Measurements from ENCODE around the gene COL9A3. TPM values are rescaled to one million over a fixed set of nuclear protein-coding genes. Genes with fewer than 3 reads are reported as not detected.

Gene COL9A3
- total RNA-seq, 4 donors from 2014 or later: 13.4 to 22.9 (median 18.4) TPM

DNA sequence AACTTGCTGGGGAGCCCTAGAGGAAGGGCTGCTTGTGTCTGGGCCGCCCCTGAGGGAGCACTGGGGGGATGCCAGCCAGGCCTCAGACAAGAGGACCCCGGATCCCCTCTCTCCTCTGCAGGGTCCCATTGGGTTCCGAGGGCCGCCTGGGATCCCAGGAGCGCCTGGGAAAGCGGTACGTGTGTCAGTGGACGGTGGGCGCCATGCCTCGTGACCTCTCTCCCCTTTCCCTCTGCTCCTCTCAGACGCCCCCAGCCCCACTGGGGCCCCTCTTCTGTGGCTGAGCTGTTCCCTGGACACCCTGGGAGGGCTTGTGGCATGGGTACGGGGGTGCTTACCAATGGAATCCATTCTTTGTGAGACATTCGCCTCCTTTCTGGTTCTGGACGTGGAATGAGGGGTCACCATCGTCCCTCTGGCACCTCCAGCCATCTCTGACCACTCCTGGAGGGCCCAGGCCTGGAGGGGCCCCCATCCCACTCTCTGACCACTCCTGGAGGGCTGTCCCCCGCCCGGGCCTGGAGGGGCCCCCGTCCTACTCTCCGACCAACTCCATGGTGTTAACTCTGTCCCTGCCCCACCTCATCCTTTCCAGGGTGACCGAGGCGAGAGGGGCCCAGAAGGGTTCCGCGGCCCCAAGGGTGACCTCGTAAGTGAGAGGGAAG, 9.9 kb downstream of the COL9A3 start:
- H3K4me3 ChIP-seq: no peak overlapping the region
- no peak for DNase-seq (ENCODE audit: extremely low spot score)
- H3K9me3 ChIP-seq: no peaks in the 10 kb centered on the region
- peaks cover 0 to 6% (median 0%) of the 10 kb centered on the region in 4 donors for H3K36me3 ChIP-seq
- no peak for TF ChIP-seq POLR2A (IDR thresholded peaks at IDR 0.05; ENCODE audit: low read depth)
- no peak for TF ChIP-seq EP300 (IDR thresholded peaks at IDR 0.05)
- TF ChIP-seq, protein P1, sequence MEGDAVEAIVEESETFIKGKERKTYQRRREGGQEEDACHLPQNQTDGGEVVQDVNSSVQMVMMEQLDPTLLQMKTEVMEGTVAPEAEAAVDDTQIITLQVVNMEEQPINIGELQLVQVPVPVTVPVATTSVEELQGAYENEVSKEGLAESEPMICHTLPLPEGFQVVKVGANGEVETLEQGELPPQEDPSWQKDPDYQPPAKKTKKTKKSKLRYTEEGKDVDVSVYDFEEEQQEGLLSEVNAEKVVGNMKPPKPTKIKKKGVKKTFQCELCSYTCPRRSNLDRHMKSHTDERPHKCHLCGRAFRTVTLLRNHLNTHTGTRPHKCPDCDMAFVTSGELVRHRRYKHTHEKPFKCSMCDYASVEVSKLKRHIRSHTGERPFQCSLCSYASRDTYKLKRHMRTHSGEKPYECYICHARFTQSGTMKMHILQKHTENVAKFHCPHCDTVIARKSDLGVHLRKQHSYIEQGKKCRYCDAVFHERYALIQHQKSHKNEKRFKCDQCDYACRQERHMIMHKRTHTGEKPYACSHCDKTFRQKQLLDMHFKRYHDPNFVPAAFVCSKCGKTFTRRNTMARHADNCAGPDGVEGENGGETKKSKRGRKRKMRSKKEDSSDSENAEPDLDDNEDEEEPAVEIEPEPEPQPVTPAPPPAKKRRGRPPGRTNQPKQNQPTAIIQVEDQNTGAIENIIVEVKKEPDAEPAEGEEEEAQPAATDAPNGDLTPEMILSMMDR (IDR thresholded peaks at IDR 0.05): no peak
- TF ChIP-seq POLR2AphosphoS5 (IDR thresholded peaks at IDR 0.05): no peak
- intact Hi-C loops (cut with DNase I): no loop called here
- H3K27ac ChIP-seq (replicated peaks in 1 of 4): no peak overlapping the region
- 93% methylated on average over 24 of the region's 24 CpGs for WGBS
- peaks cover 0 to 8% (median 0%) of the 10 kb centered on the region in 4 donors for H3K27me3 ChIP-seq
- peaks cover 12 to 32% (median 19%) of the 10 kb centered on the region in 4 donors for H3K4me1 ChIP-seq

DNA sequence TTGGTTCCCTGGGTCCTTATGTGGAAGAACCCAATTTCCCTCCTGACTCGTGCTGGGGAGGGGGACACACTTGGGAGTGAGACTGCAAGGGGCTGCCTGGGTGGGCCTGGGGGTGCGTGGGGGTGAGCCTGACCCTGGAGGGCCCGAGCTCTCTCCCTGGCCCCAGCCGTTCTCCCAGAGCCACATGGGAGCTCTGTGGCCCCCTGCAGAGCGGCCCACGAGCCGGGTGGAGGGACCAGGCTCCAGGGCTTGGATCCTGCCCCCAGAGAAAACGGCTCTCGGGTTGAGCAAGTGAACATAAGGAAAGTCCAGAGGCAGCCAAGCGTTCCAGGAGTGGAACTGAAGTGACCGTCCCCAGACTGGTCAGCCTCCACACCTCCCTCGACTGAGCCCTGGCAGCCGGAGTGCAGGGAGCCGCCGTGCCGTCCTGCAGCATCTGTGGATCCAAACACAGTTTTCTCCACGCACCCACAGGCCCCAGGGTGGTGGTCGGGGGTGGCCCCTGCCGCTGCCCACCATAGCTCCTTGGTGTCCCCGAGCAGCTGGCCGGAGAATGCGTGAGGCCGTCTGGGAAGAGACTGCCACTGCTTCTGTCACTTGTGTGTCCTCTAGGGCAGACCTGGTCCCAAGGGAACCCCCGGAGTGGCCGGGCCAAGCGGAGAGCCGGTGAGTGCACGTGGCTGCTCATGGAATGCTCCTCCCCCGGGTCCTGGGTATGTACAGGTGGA, 10.6 kb downstream of the COL9A3 start:
- H3K36me3 ChIP-seq: peaks cover 0 to 6% (median 0%) of the 10 kb centered on the region in 4 donors
- H3K4me3 ChIP-seq: no peak overlapping the region
- no peak for DNase-seq (ENCODE audit: extremely low spot score)
- H3K27me3 ChIP-seq: peaks cover 0 to 5% (median 0%) of the 10 kb centered on the region in 4 donors
- 77% methylated on average over 28 of the region's 29 CpGs for WGBS
- no peak overlapping the region for H3K27ac ChIP-seq (replicated peaks in 1 of 4)
- H3K4me1 ChIP-seq: peaks cover 19 to 39% (median 26%) of the 10 kb centered on the region in 4 donors
- intact Hi-C loops (cut with DNase I): no loop called here
- H3K9me3 ChIP-seq: no peaks in the 10 kb centered on the region
- TF ChIP-seq, protein P1 (IDR thresholded peaks at IDR 0.05): no peak
- TF ChIP-seq POLR2A (IDR thresholded peaks at IDR 0.05; ENCODE audit: low read depth): no peak
- TF ChIP-seq POLR2AphosphoS5 (IDR thresholded peaks at IDR 0.05): no peak
- no peak for TF ChIP-seq EP300 (IDR thresholded peaks at IDR 0.05)

DNA sequence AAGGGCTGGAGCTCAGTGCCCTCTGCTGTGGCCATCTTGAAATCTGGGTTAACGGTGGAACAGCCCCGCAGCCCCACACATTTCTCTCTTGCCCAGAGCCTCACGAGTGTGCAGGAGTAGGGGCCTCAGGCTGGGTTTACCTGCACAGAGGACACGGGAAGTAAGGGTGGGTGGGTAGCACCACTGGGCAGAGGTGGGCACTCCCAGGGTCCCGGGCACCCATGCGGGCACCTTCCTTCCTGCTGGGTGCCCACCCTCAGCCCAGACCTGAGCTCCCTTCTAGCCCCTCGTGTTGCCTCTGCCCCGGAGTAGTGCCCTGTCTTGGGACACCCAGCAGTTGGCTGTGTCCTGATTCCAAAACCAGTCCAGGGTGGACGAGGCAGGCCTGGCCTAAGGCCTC, 11.2 kb downstream of the COL9A3 start:
- no peak for DNase-seq (ENCODE audit: extremely low spot score)
- Histone ChIP-seq H3K4me3 (no peak overlapping the region), H3K36me3 (peaks cover 0 to 6% (median 0%) of the 10 kb centered on the region in 4 donors), H3K9me3 (no peaks in the 10 kb centered on the region), H3K4me1 (peaks cover 24 to 45% (median 31%) of the 10 kb centered on the region in 4 donors), H3K27ac (replicated peaks in 1 of 4) (no peak overlapping the region), H3K27me3 (peaks cover 0 to 5% (median 0%) of the 10 kb centered on the region in 4 donors)
- WGBS: 88% methylated on average over 9 of the region's 9 CpGs
- TF ChIP-seq POLR2A (IDR thresholded peaks at IDR 0.05; ENCODE audit: low read depth) (no peak), POLR2AphosphoS5 (IDR thresholded peaks at IDR 0.05) (no peak), EP300 (IDR thresholded peaks at IDR 0.05) (no peak)
- TF ChIP-seq, protein P1 (IDR thresholded peaks at IDR 0.05): no peak
- intact Hi-C loops (cut with DNase I): no loop called here

DNA sequence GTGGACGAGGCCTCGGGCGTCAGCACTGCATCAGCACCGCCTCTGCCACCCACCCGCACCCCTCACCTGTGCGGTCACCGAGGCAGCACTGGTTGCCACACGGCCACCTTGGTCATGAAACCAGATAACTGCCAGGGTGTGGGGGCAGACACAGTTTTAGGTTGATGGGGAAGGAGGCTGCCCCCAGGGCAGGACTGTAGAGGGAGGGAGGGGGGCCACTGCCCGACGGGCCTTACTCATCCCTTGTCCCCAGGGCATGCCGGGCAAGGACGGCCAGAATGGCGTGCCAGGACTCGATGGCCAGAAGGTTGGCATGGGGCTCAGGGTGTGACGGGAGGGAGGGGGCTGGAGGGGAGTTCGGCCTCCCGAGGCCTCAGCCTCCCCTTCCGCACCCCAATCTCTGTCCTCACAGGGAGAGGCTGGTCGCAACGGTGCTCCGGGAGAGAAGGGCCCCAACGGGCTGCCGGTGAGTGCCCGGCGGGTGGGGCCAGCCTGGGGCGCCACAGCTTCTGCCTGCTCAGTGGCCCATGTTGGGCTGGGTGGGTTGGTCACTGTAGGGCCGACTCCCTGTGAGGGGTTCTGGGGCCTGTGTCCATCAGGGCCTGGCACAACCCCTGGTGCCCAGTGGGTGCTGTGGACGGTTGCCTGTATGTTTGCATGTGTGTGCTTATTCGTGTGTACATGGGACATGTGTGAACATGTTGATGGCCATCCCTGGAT, 11.8 kb downstream of the COL9A3 start:
- WGBS: 91% methylated on average over 25 of the region's 29 CpGs
- H3K4me3 ChIP-seq: no peak overlapping the region
- DNase-seq (ENCODE audit: extremely low spot score): no peak
- H3K4me1 ChIP-seq: peaks cover 24 to 48% (median 32%) of the 10 kb centered on the region in 4 donors
- TF ChIP-seq POLR2A (IDR thresholded peaks at IDR 0.05; ENCODE audit: low read depth) (no peak), EP300 (IDR thresholded peaks at IDR 0.05) (no peak), POLR2AphosphoS5 (IDR thresholded peaks at IDR 0.05) (no peak)
- TF ChIP-seq, protein P1 (IDR thresholded peaks at IDR 0.05): no peak
- intact Hi-C loops (cut with DNase I): no loop called here
- peaks cover 0 to 5% (median 0%) of the 10 kb centered on the region in 4 donors for H3K27me3 ChIP-seq
- H3K9me3 ChIP-seq: no peaks in the 10 kb centered on the region
- H3K36me3 ChIP-seq: peaks cover 0 to 6% (median 0%) of the 10 kb centered on the region in 4 donors
- H3K27ac ChIP-seq (replicated peaks in 1 of 4): no peak overlapping the region

All from esophagus muscularis mucosa (tissue), 4 donors.